Measurements from ENCODE around the gene TTC16. TPM values are rescaled to one million over a fixed set of nuclear protein-coding genes. Genes with fewer than 3 reads are reported as not detected.

TTC16 gene
- total and polyA plus RNA-seq, 4 donors, result 1.5 to 5.6 (median 2.7) TPM

- no peak for TF ChIP-seq CTCF (IDR thresholded peaks at IDR 0.05; ENCODE audit: control extremely low read depth, extremely low read depth)
- Histone ChIP-seq H3K4me1 (ENCODE audit: control insufficient read depth in 5 of 5, insufficient read depth in 5 of 5, low read length in 5 of 5) (no peaks in the 10 kb centered on the region), H3K9ac (ENCODE audit: insufficient read depth in 1 of 2, low read length in 2 of 2) (no peak overlapping the region), H3K27ac (ENCODE audit: low read depth in 1 of 2, low read length in 1 of 2) (no peak overlapping the region), H3K9me3 (ENCODE audit: control insufficient read depth in 4 of 4, insufficient read depth in 3 of 4, low read length in 3 of 4) (no peaks in the 10 kb centered on the region), H3K36me3 (ENCODE audit: control insufficient read depth in 4 of 4, insufficient read depth in 4 of 4, low read length in 4 of 4) (peaks cover 0 to 64% (median 31%) of the 10 kb centered on the region in 4 donors), H3K4me3 (no peak overlapping the region), H3K27me3 (ENCODE audit: control insufficient read depth in 3 of 3, insufficient read depth in 3 of 3, low read length in 2 of 3) (no peaks in the 10 kb centered on the region)
- DNase-seq (no peak), ATAC-seq (ENCODE audit: insufficient read depth, low FRiP score) (no peak)
- 92 to 96% methylated on average over 4 of the region's 4 CpGs for WGBS, 2 donors
Measured at GRCh38 chr9:127684576-127684975, 31.3 kb upstream of the TTC16 start.

- H3K36me3 ChIP-seq (ENCODE audit: control insufficient read depth in 4 of 4, insufficient read depth in 4 of 4, low read length in 4 of 4), result peaks cover 0 to 53% (median 22%) of the 10 kb centered on the region in 4 donors
- 82 to 88% methylated on average over 6 of the region's 6 CpGs for WGBS, 2 donors
Measured at GRCh38 chr9:127686461-127687393, 29.2 kb upstream of the TTC16 start.

GRCh38 chr9:127689329-127690000 lies 26.4 kb upstream of the TTC16 start:
- H3K27me3 ChIP-seq (ENCODE audit: control insufficient read depth in 3 of 3, insufficient read depth in 3 of 3, low read length in 2 of 3), result no peaks in the 10 kb centered on the region
- peaks cover 0 to 36% (median 12%) of the 10 kb centered on the region in 4 donors for H3K36me3 ChIP-seq (ENCODE audit: control insufficient read depth in 4 of 4, insufficient read depth in 4 of 4, low read length in 4 of 4)
- no peaks in the 10 kb centered on the region for H3K9me3 ChIP-seq (ENCODE audit: control insufficient read depth in 4 of 4, insufficient read depth in 3 of 4, low read length in 3 of 4)
- 88 to 93% methylated on average over 13 of the region's 13 CpGs for WGBS, 2 donors
- no peak overlapping the region for H3K9ac ChIP-seq (ENCODE audit: insufficient read depth in 1 of 2, low read length in 2 of 2)
- TF ChIP-seq CTCF (IDR thresholded peaks at IDR 0.05; ENCODE audit: control extremely low read depth, extremely low read depth), result no peak
- ATAC-seq (ENCODE audit: insufficient read depth, low FRiP score), result no peak
- no peak overlapping the region for H3K27ac ChIP-seq (ENCODE audit: low read depth in 1 of 2, low read length in 1 of 2)
- DNase-seq, result no peak
- H3K4me3 ChIP-seq, result no peak overlapping the region
- H3K4me1 ChIP-seq (ENCODE audit: control insufficient read depth in 5 of 5, insufficient read depth in 5 of 5, low read length in 5 of 5), result no peaks in the 10 kb centered on the region

More at GRCh38 chr9:127686461-127687393, 29.2 kb upstream of the TTC16 start:
- DNase-seq (no peak), ATAC-seq (ENCODE audit: insufficient read depth, low FRiP score) (no peak)
- no peaks in the 10 kb centered on the region for H3K9me3 ChIP-seq (ENCODE audit: control insufficient read depth in 4 of 4, insufficient read depth in 3 of 4, low read length in 3 of 4)
- no peaks in the 10 kb centered on the region for H3K4me1 ChIP-seq (ENCODE audit: control insufficient read depth in 5 of 5, insufficient read depth in 5 of 5, low read length in 5 of 5)
- H3K4me3 ChIP-seq, result no peak overlapping the region
- TF ChIP-seq CTCF (IDR thresholded peaks at IDR 0.05; ENCODE audit: control extremely low read depth, extremely low read depth), result no peak
- H3K27me3 ChIP-seq (ENCODE audit: control insufficient read depth in 3 of 3, insufficient read depth in 3 of 3, low read length in 2 of 3), result no peaks in the 10 kb centered on the region
- no peak overlapping the region for H3K9ac ChIP-seq (ENCODE audit: insufficient read depth in 1 of 2, low read length in 2 of 2)
- H3K27ac ChIP-seq (ENCODE audit: low read depth in 1 of 2, low read length in 1 of 2), result no peak overlapping the region
